A549 treated with Mapracorat at 1 μM for 4 hours (cell line): ENCODE measurements around the gene ZNF227. TPM values are rescaled to one million over a fixed set of nuclear protein-coding genes. Genes with fewer than 3 reads are reported as not detected.

Experiments
- total RNA-seq: library from RNA; stranded (reverse); fragments of 200-300 nt; extraction: Qiagen RNA extraction; gene quantifications from 5 replicates; pipeline ENCODE4 v1.2.3, GENCODE V29; 2022

The ZNF227 gene
- total RNA-seq, result 8.1 to 11.9 TPM (median 10.9 TPM) in 5 replicates

DNA sequence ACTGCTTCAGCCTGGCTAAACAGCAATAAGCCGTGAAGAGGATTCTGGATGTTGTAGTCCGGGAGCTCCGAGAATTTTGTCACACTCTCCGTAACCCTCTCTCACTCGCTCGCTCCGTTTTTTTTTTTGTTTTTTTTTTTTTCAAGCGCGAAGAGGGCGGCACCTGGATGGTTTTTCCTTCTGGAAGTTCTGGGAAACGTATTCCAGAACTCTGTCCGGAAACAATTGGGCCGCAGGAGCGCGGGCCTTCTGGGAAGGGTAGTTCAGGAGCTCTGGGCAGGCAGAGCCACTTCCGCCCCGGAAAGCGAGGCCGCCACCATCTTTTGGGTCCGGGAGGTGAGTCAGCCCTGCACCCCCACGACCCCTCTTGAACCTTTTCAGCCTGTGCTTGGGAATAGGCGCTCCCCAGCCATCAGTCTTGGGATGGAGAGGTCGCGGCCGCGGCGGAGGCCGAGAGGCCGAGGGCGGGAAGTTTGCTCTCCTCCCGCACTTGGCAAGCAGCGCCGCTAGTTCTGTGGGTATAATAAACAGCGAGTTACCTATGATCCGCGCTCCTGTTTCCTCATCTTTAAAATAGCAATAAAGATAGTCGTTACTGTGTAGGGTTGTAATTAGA is at the start of gene ZNF227:
ZNF227 (plus strand) TSS at position 283 of the 616 bp plus-strand sequence. CDS start 5,261 bp downstream, outside the sequence.

GRCh38 chr19:44164673-44165512 is 47.4 kb upstream of the ZNF227 start, which contains the start of gene ZNF226:
Gene ZNF226, plus strand, starts transcription at chr19:44165100. Its CDS starts 4,981 bp downstream, at chr19:44170081.

Other genes with a start within 250 kb of the ZNF227 start
- gene ZNF155, start 228.3 kb upstream of the ZNF227 start, total RNA-seq, result 2.3 to 4.3 TPM (median 3.3 TPM) in 5 replicates
- gene ZNF230, start 209.6 kb upstream of the ZNF227 start, total RNA-seq, result 2.3 to 3.2 TPM (median 2.5 TPM) in 5 replicates
- gene ZNF222, start 187.2 kb upstream of the ZNF227 start, total RNA-seq, result 2.6 to 5.0 TPM (median 3.8 TPM) in 5 replicates
- gene ZNF223, start 160.5 kb upstream of the ZNF227 start, total RNA-seq, result 1.6 to 4.0 TPM (median 3.2 TPM) in 5 replicates
- 0.23 to 0.58 TPM (median 0.36 TPM) in 5 replicates for gene ZNF284, start 140.4 kb upstream of the ZNF227 start, total RNA-seq
- gene ZNF224, start 118.2 kb upstream of the ZNF227 start, total RNA-seq, result 8.0 to 10.9 TPM (median 9.9 TPM) in 5 replicates
- gene ZNF225, start 99.1 kb upstream of the ZNF227 start, total RNA-seq, result 2.5 to 4.1 TPM (median 2.7 TPM) in 5 replicates
- 1.9 to 2.6 TPM (median 2.1 TPM) in 5 replicates for gene ZNF234, start 71.0 kb upstream of the ZNF227 start, total RNA-seq
- 17.1 to 22.3 TPM (median 21.6 TPM) in 5 replicates for gene ZNF226, start 47.4 kb upstream of the ZNF227 start, total RNA-seq
- gene ZNF233, start 47.4 kb downstream of the ZNF227 start, total RNA-seq, result 0.41 to 0.73 TPM (median 0.65 TPM) in 5 replicates
- 2.8 to 3.9 TPM (median 3.0 TPM) in 5 replicates for gene ZNF235, start 92.5 kb downstream of the ZNF227 start, total RNA-seq
- 1.5 to 2.3 TPM (median 2.1 TPM) in 5 replicates for gene ZNF112, start 144.1 kb downstream of the ZNF227 start, total RNA-seq
- gene ZNF285, start 189.1 kb downstream of the ZNF227 start, total RNA-seq, result 1.7 to 2.5 TPM (median 2.1 TPM) in 5 replicates
- 2.6 to 3.1 TPM (median 2.9 TPM) in 5 replicates for gene ZNF229, start 235.9 kb downstream of the ZNF227 start, total RNA-seq